GM04504 (cell line): Measurements from ENCODE around the gene CAMSAP1.

Source experiments
- DNase-seq: peaks from one replicate; pipeline ENCODE4 v3.0.0-alpha.2; 2012; ENCODE audit warnings: low read depth

The CAMSAP1 gene

DNA sequence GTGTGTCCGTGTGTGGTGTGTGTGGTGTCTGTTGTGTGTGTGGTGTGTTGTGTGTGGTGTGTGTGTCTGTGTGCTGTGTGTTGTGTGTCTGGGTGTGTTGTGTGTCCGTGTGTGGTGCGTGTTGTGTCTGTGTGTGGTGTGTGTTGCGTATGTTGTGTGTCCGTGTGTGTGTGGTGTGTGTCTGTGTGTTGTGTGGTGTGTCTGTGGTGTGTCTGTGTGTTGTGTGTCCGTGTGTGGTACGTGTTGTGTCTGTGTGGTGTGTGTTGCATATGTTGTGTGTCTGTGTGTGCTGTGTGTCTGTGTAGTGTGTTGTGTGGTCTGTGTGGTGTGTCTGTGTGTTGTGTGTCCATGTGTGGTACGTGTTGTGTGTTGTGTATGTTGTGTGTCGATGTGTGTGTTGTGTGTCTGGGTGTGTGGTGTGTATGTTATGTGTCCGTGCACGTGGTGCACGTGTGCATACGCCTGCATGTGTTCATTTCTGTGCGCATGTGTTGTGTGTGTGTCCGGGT lies 133.1 kb downstream of the CAMSAP1 start:
- DNase-seq, result no peak

GRCh38 chr9:135773530-135774238 lies 133.7 kb downstream of the CAMSAP1 start:
- DNase-seq, result no peak

GRCh38 chr9:135772702-135773493 lies 134.4 kb downstream of the CAMSAP1 start:
- no peak for DNase-seq

DNA sequence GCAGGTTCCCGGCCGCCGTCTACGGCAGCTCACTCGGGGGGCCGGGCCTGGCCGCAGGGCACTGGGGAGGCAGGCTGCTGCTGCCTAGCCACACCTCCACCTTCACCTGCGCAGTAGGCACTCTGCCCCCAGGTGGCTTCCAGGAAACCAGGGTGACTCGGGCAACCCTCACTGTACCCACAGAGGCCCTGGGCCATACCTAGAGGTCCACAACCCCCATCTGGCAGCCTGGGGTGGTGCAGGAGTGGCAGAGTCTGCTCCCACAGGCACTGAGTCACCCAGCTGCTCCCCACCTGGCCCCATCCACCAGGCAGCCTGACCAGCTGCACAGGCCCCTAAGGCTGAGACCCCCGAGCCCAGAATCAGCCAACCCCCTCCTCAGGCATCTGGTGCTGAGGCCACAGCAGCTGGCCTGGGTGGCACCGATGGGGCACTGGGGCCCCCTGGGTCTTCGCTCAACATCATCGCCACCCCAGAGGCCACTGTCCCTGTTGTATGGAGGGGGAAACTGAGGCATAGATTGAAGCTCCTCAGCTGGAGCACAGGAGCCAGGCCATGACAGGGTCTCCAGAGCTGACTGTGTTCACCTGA lies 135.2 kb downstream of the CAMSAP1 start:
- no peak for DNase-seq

DNA sequence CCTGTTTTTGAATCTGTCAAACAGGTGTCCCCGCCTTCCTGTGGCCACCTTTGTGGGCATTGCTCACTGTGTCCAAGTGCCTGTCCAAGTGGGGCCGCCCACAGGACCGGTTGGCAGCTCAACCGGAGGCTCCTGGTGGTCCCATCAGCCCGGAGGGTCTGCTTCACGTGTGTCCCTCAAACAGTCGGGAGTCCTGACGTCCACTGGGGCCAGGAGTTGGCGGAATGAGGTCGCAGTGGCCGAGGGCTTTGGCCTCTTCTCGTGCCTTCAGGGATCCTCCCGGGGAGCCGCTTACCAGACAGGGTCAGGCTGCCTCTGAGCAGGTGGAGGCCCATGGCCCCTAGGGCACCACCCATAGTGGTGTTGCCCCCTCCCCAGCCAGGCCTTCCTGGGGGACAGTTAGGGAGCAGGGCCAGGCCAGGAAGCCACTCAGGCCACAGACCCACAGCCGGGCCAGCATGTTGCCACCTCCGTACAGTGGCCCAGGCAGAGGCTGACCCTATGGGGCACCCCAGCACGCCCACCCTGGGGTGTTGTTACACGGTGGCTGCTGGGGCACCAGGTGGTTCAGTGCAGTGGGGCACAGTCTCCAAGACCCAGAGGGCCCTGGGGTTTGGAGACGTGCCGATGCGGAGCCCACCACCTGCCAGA lies 135.8 kb downstream of the CAMSAP1 start:
- no peak for DNase-seq

GRCh38 chr9:135770771-135771170 lies 136.6 kb downstream of the CAMSAP1 start:
- DNase-seq, result no peak

DNA sequence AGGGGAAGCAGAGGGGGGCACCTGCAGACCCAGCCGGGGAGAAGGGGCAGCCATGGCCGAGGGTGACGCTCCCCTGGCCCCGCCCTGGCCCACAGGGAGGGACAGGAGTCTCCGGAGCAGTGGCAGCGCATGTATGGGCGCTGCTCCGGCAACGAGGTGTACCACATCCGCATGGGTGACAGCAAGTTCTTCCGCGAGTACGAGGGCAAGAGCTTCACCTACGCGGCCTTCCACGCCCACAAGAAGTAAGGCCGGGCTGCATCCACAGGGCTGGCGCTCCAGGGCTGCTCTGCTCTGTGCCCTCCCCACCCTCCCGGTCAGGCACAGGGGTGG lies 137.2 kb downstream of the CAMSAP1 start:
- no peak for DNase-seq

- DNase-seq, result no peak
Observed at GRCh38 chr9:135769489-135770202, 137.7 kb downstream of the CAMSAP1 start.

DNA sequence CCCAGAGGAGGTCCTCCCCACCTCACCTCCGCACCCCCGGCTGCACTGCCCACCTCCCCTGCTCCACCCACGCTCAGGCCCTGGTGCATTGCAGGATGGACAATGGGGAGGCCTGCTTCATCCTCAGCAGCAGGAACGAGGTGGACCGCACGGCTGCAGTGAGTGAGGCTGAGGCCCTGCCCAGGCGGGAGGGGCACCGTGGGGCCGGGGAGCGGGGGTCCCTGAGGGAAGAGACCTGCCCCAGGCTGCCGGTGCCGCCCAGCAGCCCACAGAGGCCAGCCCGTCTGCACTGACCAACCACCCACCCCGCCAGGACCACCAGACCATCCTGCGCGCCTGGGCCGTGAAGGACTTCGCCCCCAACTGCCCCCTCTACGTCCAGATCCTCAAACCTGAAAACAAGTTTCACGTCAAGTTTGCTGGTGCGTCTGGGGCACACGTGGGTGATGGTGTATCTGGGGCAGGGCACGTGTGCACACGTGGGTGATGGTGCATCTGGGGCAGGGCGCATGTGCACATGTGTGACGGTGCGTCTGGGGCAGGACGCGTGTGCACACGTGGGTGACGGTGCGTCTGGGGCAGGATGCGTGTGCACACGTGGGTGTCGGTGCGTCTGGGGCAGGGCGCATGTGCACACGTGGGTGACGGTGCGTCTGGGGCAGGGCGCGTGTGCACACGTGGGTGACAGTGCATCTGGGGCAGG lies 138.7 kb downstream of the CAMSAP1 start:
- no peak for DNase-seq

- DNase-seq, result no peak
Observed at GRCh38 chr9:135766707-135767106, 140.6 kb downstream of the CAMSAP1 start.

- DNase-seq, result no peak
Observed at GRCh38 chr9:135766251-135766650, 141.1 kb downstream of the CAMSAP1 start.

DNA sequence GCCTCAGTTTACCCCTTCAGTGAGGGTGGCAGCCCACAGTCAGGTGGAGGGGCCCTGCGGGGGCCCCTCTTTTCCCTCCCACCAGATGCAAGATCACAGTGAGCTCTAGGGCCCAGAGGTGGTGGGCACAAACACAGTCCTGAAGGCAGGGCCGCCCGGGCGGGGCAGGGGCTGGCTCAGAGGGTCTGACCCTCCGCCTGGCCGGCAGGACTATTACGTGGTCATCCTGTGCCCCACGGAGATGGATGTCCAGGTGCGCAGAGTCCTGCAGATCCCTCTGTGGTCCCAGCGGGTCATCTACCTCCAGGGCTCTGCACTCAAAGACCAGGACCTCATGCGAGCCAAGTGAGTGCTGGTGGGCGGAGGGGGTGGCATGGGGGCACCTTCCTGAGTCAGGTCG lies 141.9 kb downstream of the CAMSAP1 start:
- no peak for DNase-seq

- no peak for DNase-seq
Observed at GRCh38 chr9:135764731-135765130, 142.6 kb downstream of the CAMSAP1 start.

- no peak for DNase-seq
Observed at GRCh38 chr9:135763716-135764446, 143.5 kb downstream of the CAMSAP1 start.

- DNase-seq, result no peak
Observed at GRCh38 chr9:135762921-135763320, 144.4 kb downstream of the CAMSAP1 start.

DNA sequence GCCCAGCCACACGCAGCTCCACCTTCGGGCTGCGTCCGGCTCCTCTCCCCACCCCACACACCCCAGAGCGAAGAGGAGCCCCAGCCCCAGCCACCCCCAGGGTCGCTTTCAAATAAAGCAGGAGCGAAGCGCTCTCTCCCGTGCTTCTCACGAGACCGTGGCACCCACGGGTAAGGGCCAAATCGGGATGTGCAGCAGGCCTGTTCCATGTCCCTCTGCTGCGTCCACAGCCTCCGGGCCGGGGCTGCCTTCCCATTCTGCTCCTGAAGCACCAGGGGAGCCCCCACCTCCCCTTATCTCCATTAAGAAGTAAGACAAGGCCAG lies 145.5 kb downstream of the CAMSAP1 start:
- DNase-seq, result no peak

DNA sequence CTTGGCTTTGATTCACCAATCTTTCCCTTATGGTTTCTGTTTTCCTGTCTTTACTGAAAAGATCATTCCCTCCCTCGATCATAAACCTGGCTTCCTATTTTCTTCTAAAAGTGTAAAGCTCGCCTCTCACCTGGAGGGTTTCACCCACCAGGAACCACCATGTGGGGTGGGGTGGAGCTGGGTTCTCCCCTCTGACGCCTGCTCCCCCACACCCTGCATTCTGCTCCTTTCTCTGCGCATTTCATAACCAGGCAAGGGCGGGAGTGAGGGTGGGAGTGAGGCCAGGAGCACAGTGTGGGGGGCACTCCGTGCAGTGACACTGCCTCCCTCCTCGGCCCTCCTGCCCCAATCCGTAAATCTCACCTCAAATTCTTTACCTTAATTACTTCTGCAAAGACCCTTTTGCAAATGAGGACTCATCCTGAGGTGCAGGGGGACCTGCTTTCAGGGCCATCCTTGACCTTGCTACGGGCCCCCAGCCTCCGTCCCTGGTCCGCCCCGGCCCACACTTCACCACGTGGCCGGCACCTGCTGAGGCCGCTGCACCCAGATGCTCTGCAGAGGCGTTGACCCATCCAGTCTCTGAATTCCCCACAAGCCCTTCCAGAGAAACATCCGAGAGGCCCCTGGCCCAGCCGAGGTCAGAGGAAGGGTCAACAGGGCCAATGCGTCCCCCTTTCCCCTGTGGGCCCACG lies 146.0 kb downstream of the CAMSAP1 start:
- no peak for DNase-seq

GRCh38 chr9:135760465-135760864 lies 146.9 kb downstream of the CAMSAP1 start:
- DNase-seq, result no peak

GRCh38 chr9:135759676-135760300 lies 147.6 kb downstream of the CAMSAP1 start:
- no peak for DNase-seq

- no peak for DNase-seq
Observed at GRCh38 chr9:135758870-135759269, 148.5 kb downstream of the CAMSAP1 start.
